GM19238 (cell line): ENCODE measurements around the gene APP.
"Not testable (repeated sequence)": the region's sequence is repeated elsewhere in the genome, so short reads cannot be mapped to it uniquely, and the experiment has no call there.

Source experiments
- DNase-seq: peaks from one replicate; pipeline ENCODE4 v3.0.0; 2011; ENCODE audit warnings: low spot score; ENCODE audit not compliant: insufficient read length

APP gene

GRCh38 chr21:26099610-26100219 lies 70.9 kb downstream of the APP start:
- DNase-seq: no peak

- DNase-seq: no peak
Observed at GRCh38 chr21:26098772-26099397, 71.7 kb downstream of the APP start.

- DNase-seq: no peak
Observed at GRCh38 chr21:26097475-26097874, 73.1 kb downstream of the APP start.

- DNase-seq: no peak
Observed at GRCh38 chr21:26096494-26097371, 73.8 kb downstream of the APP start.

- no peak for DNase-seq
Observed at GRCh38 chr21:26095131-26095530, 75.4 kb downstream of the APP start.

- no peak for DNase-seq
Observed at GRCh38 chr21:26093122-26093521, 77.4 kb downstream of the APP start.

- DNase-seq: no peak
Observed at GRCh38 chr21:26091480-26092018, 79.0 kb downstream of the APP start.

- DNase-seq: no peak
Observed at GRCh38 chr21:26089730-26090129, 80.8 kb downstream of the APP start.

GRCh38 chr21:26087223-26087918 lies 83.2 kb downstream of the APP start:
- no peak for DNase-seq

- DNase-seq: no peak
Observed at GRCh38 chr21:26085882-26086281, 84.7 kb downstream of the APP start.

GRCh38 chr21:26085127-26085526 lies 85.4 kb downstream of the APP start:
- no peak for DNase-seq

- no peak for DNase-seq
Observed at GRCh38 chr21:26082549-26082948, 88.0 kb downstream of the APP start.

- DNase-seq: not testable (repeated sequence)
Observed at GRCh38 chr21:26081175-26081760, 89.3 kb downstream of the APP start.

- no peak for DNase-seq
Observed at GRCh38 chr21:26080211-26080610, 90.4 kb downstream of the APP start.

GRCh38 chr21:26079366-26079765 lies 91.2 kb downstream of the APP start:
- no peak for DNase-seq

- DNase-seq: no peak
Observed at GRCh38 chr21:26077521-26077920, 93.0 kb downstream of the APP start.

- DNase-seq: no peak
Observed at GRCh38 chr21:26072666-26073615, 97.6 kb downstream of the APP start.

- no peak for DNase-seq
Observed at GRCh38 chr21:26070822-26071425, 99.6 kb downstream of the APP start.

GRCh38 chr21:26070121-26070520 lies 100.4 kb downstream of the APP start:
- DNase-seq: no peak

- DNase-seq: no peak
Observed at GRCh38 chr21:26068776-26069175, 101.8 kb downstream of the APP start.
